Measurements from ENCODE around the gene VWA5A. TPM values are rescaled to one million over a fixed set of nuclear protein-coding genes. Genes with fewer than 3 reads are reported as not detected.

The VWA5A gene
- total and polyA plus RNA-seq, 12 donors, result 16.5 to 81.3 (median 36.7) TPM

- peaks cover 0 to 5% (median 0%) of the 10 kb centered on the region in 3 donors for H3K9me3 ChIP-seq (replicated peaks in 1 of 3)
- H3K27ac ChIP-seq, result no peak overlapping the region
- no peak overlapping the region for H3K4me3 ChIP-seq
- H3K36me3 ChIP-seq (replicated peaks in 1 of 2), result no peaks in the 10 kb centered on the region
- intact Hi-C loops (cut with DNase I), result no loop called here
- no peak for DNase-seq
- WGBS, 4 donors, result 54 to 70% (median 56%) methylated on average over 1 of the region's 1 CpG
- TF ChIP-seq POLR2A (IDR thresholded peaks at IDR 0.05) (no peak), CTCF (IDR thresholded peaks at IDR 0.05) (no peak)
- no peaks in the 10 kb centered on the region for H3K27me3 ChIP-seq
- H3K4me1 ChIP-seq (replicated peaks in 1 of 2), result no peaks in the 10 kb centered on the region
Observed at GRCh38 chr11:124179310-124179709, 64.1 kb downstream of the VWA5A start.

- Histone ChIP-seq H3K4me1 (replicated peaks in 1 of 2) (no peaks in the 10 kb centered on the region), H3K27me3 (peaks cover 3% of the 10 kb centered on the region), H3K36me3 (replicated peaks in 1 of 2) (no peaks in the 10 kb centered on the region), H3K9me3 (replicated peaks in 1 of 3) (peaks cover 0 to 5% (median 0%) of the 10 kb centered on the region in 3 donors), H3K27ac (no peak within 1 kb of the TSS), H3K4me3 (no peak within 1 kb of the TSS)
- intact Hi-C loops (cut with DNase I), result no loop called here
- TF ChIP-seq POLR2A (IDR thresholded peaks at IDR 0.05) (no peak), CTCF (IDR thresholded peaks at IDR 0.05) (no peak)
- 31 to 71% (median 39%) methylated on average over 3 of the region's 3 CpGs for WGBS, 4 donors
- DNase-seq, result no peak
Observed at GRCh38 chr11:124183068-124183467, 67.8 kb downstream of the VWA5A start, which contains the start of gene OR10D3. Gene OR10D3 (plus strand): TSS chr11:124183345. CDS start chr11:124185270, 1,925 bp downstream.

- Histone ChIP-seq H3K27me3 (peaks cover 3% of the 10 kb centered on the region), H3K9me3 (replicated peaks in 1 of 3) (no peaks in the 10 kb centered on the region), H3K4me1 (replicated peaks in 1 of 2) (no peaks in the 10 kb centered on the region), H3K27ac (no peak overlapping the region), H3K4me3 (no peak overlapping the region), H3K36me3 (replicated peaks in 1 of 2) (no peaks in the 10 kb centered on the region)
- TF ChIP-seq POLR2A (IDR thresholded peaks at IDR 0.05) (no peak), CTCF (IDR thresholded peaks at IDR 0.05) (no peak)
- 54 to 67% (median 63%) methylated on average over 2 of the region's 2 CpGs for WGBS, 4 donors
- DNase-seq, result no peak
- intact Hi-C loops (cut with DNase I), result loop anchor here (5.0 to 10.0 kb wide), 2 partner anchors 116 to 118 kb away; no protein-coding TSS in a partner anchor
Observed at GRCh38 chr11:124190298-124191139, 75.3 kb downstream of the VWA5A start.

GRCh38 chr11:124193221-124194010 lies 78.2 kb downstream of the VWA5A start:
- H3K36me3 ChIP-seq (replicated peaks in 1 of 2), result no peaks in the 10 kb centered on the region
- no peak overlapping the region for H3K27ac ChIP-seq
- 72 to 76% (median 74%) methylated on average over 6 of the region's 6 CpGs for WGBS, 4 donors
- intact Hi-C loops (cut with DNase I), result loop anchor here (5.0 to 10.0 kb wide), 2 partner anchors 119 to 121 kb away; no protein-coding TSS in a partner anchor
- no peak overlapping the region for H3K4me3 ChIP-seq
- H3K4me1 ChIP-seq (replicated peaks in 1 of 2), result no peaks in the 10 kb centered on the region
- no peaks in the 10 kb centered on the region for H3K9me3 ChIP-seq (replicated peaks in 1 of 3)
- no peak for DNase-seq
- no peaks in the 10 kb centered on the region for H3K27me3 ChIP-seq
- no peak for TF ChIP-seq POLR2A (IDR thresholded peaks at IDR 0.05)
- no peak for TF ChIP-seq CTCF (IDR thresholded peaks at IDR 0.05)

All from adrenal gland (tissue), 12 donors.